Activated T-helper 1 cell treated with anti-CD3 and anti-CD28 coated beads, Interleukin-2, amount 50 U/mL, for 16 hours (primary cell): ENCODE measurements around the gene TNFRSF12A.

ENCODE experiments used
- DNase-seq, 2 donors: peaks; one replicate each; pipeline ENCODE4 v3.0.0-alpha.2; 2020; ENCODE audit warnings: low read depth in 1 of 2, low spot score in 1 of 2

TNFRSF12A gene

GRCh38 chr16:2985893-2986355 is 34.2 kb upstream of the TNFRSF12A start:
- no peak for DNase-seq

- no peak for DNase-seq
Observed at GRCh38 chr16:2986623-2987188, 33.5 kb upstream of the TNFRSF12A start.

DNA sequence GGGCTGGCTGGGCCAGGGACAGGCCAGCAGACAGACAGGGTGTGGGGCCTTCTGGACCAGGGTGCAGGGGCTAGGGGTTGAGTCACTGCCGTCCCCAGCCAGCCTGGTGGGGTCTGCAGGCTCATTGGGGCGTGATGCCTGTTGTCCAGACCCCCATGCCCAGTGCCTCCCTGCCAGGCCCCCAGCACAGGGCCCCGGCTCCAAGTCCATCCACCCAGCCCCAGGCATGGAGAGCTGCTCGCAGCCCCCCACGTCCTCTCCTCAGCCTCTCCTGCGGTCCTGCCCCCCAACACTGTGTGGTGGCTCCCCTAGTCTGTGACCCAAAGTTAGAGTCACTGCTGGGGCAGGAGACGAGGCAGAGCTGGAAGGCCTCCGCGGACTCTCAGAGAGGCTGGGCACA is 32.9 kb upstream of the TNFRSF12A start:
- DNase-seq, result no peak

DNA sequence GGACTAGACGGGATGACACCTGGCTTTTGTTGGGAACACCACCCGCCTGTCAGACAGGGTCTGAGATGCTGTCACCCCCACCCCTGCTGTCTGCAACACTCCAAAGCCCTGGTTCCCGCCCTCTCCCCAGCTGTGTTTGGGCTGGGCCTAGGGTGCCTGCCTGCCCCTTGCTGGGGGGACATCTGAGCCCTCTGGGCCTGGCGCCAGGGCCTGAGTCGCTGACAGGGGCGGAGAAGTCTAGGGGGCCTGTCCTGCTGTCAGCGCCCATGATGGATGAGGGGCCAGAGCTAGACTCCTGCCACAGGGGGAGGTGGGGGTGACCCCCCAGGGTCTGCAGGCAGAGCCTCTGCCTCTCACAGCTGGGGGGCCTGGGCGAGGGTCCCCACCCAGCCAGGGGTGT is 32.3 kb upstream of the TNFRSF12A start:
- DNase-seq, result no peak

GRCh38 chr16:2988590-2989099 is 31.5 kb upstream of the TNFRSF12A start:
- no peak for DNase-seq

DNA sequence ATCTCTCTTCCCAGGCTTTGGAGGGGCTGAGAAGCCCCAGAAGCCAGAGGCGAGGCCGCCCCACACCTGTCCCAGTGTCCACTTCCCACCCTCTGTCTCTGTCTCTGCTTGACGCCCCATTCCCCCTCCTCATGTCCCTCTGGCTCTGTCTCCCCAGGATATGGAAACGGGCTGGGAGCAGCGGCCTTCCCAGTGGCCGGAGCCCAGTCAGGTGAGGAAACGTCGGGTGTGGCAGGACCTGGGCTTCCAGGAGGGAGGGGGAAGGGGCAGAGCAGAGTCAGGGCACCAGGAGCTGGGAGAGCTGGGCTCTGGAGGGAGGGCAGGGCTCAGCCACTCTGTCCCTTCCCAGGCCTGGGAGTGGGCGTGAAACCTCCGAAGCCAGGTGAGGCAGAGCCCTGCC is 29.3 kb upstream of the TNFRSF12A start:
- no peak for DNase-seq

DNA sequence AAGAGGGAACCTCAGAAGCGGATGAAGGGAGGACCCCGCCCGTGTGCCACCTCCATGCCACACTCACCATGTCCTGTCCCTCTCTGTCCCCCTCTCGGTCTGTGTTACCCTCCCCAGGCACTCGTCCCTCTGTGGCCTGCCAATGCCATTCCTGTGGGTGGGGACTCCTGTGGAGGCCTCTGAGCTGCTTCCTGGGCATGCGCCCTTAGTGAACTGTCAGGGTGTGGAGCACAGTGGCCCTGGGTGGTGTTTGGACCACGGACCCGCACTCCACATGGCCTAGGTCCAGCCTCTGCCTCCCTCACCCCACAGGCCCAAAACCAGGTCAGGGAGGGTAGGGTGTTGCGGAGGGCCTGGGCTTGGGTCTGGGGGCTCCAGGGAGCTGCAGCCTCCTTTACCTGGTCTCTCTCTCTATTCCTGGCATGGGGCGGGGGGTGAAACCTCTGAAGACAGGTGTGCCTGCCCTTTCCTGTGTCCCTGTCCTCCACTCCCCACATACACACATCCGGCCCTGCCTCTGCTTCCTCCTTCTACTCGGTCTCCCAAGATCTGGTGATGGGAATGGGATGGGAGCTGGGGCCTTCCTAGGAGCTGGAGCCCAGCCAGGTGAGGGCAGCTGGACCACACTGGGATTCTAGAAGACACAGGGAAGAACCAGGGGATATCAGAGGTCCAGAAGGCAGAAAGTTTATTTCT is 28.5 kb upstream of the TNFRSF12A start:
- no peak for DNase-seq

- no peak for DNase-seq
Observed at GRCh38 chr16:2992383-2993081, 27.6 kb upstream of the TNFRSF12A start.

DNA sequence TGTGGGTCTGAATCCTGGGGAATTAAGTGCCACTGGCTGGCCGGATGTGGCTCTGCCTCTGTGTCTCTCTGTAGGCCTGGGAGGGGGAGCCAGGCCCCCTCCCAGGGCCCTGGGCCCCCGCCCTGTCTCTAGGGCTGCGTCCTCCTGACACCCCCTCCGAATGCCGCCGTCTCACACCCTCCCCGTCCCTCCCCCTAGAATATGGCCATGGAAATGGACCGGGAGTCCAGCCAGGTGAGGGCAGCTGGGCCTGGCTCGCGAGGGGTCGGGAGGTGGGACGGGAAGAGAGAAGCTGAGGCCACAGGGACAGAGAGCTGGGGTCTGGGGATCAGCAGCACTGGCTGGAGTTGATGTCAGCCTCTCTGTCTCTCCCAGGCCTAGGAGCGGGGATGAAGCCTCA is 23.9 kb upstream of the TNFRSF12A start:
- no peak for DNase-seq

GRCh38 chr16:2999929-3000328 is 20.2 kb upstream of the TNFRSF12A start:
- DNase-seq, result no peak

- DNase-seq, result no peak
Observed at GRCh38 chr16:3000540-3000939, 19.6 kb upstream of the TNFRSF12A start.

- no peak for DNase-seq
Observed at GRCh38 chr16:3001316-3001715, 18.9 kb upstream of the TNFRSF12A start.

- DNase-seq, result peak; percentile 90 to 94
Observed at GRCh38 chr16:3003582-3004270, 16.4 kb upstream of the TNFRSF12A start.

DNA sequence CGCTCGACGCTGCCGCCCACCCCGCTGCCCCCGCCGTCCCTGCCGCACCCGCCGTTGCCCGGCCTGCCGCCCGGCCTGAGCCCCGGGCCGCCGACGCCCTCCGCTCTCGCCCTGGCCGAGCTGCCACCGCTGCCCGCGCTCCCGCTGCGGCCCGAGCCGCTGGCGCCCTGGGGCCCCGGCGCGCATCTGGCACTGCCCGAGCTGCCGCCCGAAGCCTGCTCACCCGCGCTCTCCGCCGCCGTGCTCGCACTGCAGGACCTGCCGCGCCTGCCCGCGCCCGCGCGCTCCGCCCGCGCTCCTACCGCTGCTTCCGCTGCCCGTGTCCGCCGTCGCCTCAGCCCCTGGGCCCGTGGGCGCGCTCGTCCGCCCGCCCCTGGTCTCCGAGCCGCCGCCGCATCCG is 15.8 kb upstream of the TNFRSF12A start:
- no peak for DNase-seq

- DNase-seq, result no peak
Observed at GRCh38 chr16:3004781-3005284, 15.3 kb upstream of the TNFRSF12A start.

- no peak for DNase-seq
Observed at GRCh38 chr16:3007059-3007956, 12.9 kb upstream of the TNFRSF12A start.

- no peak for DNase-seq
Observed at GRCh38 chr16:3007957-3008689, 12.0 kb upstream of the TNFRSF12A start.

GRCh38 chr16:3008690-3009037 is 11.5 kb upstream of the TNFRSF12A start:
- no peak for DNase-seq

DNA sequence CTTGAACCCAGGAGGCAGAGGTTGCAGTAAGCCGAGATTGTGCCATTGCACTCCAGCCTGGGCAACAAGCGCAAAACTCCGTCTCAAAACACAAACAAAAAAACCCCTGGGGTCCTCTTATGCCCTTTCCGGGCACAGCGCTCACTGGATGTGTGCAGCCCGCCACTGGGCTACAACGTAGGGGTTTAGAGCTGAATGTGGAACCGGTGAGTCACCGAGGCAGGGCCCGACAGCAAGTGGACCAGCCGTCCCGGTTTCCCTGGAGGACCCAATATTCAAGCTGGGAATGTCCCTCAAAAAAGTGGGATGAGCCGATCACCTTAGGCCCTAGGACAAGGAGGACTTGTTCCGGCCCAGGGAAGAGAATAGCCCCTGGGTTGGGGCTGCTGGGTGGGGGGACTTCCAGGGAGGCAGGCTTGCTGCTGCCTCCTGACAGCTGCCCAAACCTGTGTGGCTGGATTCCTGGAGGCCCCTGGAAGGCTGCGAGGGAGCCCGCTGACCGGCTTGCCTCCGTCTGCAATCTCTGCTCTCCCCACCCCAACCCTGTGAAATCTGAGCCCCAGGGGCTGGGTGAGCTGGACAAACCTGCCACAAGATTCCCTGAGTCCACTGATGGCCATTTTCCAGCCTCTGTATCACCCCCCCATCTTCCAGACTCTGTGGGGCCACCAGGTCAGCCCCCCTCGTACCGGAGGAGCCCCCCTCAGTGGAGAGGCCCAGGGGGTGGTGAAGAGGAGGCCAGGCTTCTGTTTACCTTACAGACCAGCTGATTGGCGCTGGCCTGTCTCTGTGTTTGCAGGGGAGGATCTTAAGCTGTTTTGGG is 10.4 kb upstream of the TNFRSF12A start:
- DNase-seq, result no peak
